ENCODE data around the gene HMGN5. TPM values are rescaled to one million over a fixed set of nuclear protein-coding genes. Genes with fewer than 3 reads are reported as not detected.

Gene HMGN5
- total RNA-seq, 1 experiment from 2014 or later, result 21.7 TPM

- no peak for ATAC-seq
- no peak overlapping the region for H3K27ac Mint-ChIP-seq
- POLR2A ChIA-PET, result no interaction called here
Observed at GRCh38 chrX:81174286-81174685, 27.4 kb downstream of the HMGN5 start.

More at GRCh38 chrX:81174286-81174685, 27.4 kb downstream of the HMGN5 start:
- TF ChIP-seq GTF2I (CRISPR knock-in tag; conservative IDR thresholded peaks at IDR 0.05) (no peak), IRF2 (CRISPR knock-in tag; IDR thresholded peaks at IDR 0.05; ENCODE audit: borderline replicate concordance, low read depth) (no peak), TEAD4 (CRISPR knock-in tag; IDR thresholded peaks at IDR 0.05) (no peak), ZNF263 (CRISPR knock-in tag; IDR thresholded peaks at IDR 0.05; ENCODE audit: low read depth) (no peak), CDX4 (CRISPR knock-in tag; IDR thresholded peaks at IDR 0.05; ENCODE audit: borderline replicate concordance) (no peak), ERG (CRISPR knock-in tag; IDR thresholded peaks at IDR 0.05) (no peak), MYBL2 (CRISPR knock-in tag; IDR thresholded peaks at IDR 0.05) (no peak), E2F5 (CRISPR knock-in tag; IDR thresholded peaks at IDR 0.05) (no peak), E2F4 (CRISPR knock-in tag; IDR thresholded peaks at IDR 0.05; ENCODE audit: borderline replicate concordance, low read depth) (no peak), ATF6 (CRISPR knock-in tag; IDR thresholded peaks at IDR 0.05) (no peak), SMAD3 (CRISPR knock-in tag; IDR thresholded peaks at IDR 0.05; ENCODE audit: borderline replicate concordance) (no peak), PRDM15 (CRISPR knock-in tag; IDR thresholded peaks at IDR 0.05) (no peak), ZNF671 (CRISPR knock-in tag; IDR thresholded peaks at IDR 0.05) (no peak), ZNF317 (CRISPR knock-in tag; IDR thresholded peaks at IDR 0.05; ENCODE audit: borderline replicate concordance, low read depth) (no peak)
- DNase-seq (ENCODE audit: low spot score), result no peak
- Mint-ChIP-seq H3K36me3 (no peaks in the 10 kb centered on the region), H3K27me3 (ENCODE audit: low read depth) (no peaks in the 10 kb centered on the region; the same call in 1 of the 2 replicates), H3K4me3 (no peak overlapping the region), H3K9me3 (no peaks in the 10 kb centered on the region), H3K4me1 (no peaks in the 10 kb centered on the region)
- CTCF ChIA-PET, result no interaction called here

All from WTC11 (cell line).